Hematopoietic multipotent progenitor cell treated with erythropoietin and hydrocortisone succinate and interleukin-3 and kit ligand, for 15 days (in vitro differentiated cells): ENCODE results near the gene HS3ST5.
"Not testable (repeated sequence)": the region's sequence is repeated elsewhere in the genome, so short reads cannot be mapped to it uniquely, and the experiment has no call there.

ENCODE experiments used
- DNase-seq: peaks from one replicate; pipeline ENCODE4 v3.0.0-alpha.2; 2015; ENCODE audit warnings: low spot score

The HS3ST5 gene

DNA sequence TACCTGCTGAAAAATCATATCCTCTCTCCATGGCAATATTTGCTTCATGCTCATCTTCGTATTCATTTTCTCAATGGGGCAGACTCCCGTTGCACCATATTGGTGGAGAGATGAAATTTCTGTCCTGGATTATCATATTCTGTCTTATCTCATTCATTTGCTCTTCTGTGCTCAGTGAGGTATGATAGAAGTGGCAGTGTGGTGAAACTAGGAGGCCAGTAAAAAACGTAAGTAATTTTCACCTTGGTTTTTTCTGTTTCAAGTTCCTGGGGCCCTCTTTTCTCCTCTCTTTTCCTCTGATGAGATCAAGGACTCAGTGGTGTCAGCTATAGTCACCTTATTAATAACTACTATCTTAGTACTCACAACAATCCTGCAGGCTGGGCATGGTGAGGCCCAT lies 189.4 kb downstream of the HS3ST5 start:
- no peak for DNase-seq

DNA sequence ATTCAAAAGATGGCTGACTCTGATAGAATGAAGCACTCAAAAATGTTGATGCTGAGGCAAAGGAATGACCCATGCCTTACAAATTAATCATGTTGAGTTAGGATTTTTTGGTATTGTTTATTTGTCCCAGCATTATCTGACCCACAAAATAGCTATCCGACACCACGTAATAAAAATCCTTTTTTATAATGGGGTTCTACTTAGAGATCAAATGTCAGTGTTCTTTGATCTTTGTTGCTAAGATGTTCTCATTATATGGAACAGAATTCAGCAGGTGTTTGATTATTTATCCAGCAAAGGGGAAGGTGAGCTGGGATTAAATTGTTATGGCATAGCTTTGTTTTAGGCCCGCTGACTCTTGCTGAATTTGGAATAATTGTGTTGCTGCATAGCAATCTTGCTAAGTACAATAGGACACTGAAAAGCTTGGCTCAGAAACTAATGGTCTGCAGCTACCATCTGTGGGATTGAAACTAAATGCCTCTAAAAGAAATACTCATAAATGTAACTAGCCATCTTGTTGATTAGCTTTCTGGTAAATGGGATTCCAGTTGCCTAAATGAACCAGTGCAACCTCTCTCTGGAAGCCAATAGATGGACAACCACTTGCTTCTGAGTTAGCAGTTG lies 191.6 kb downstream of the HS3ST5 start:
- DNase-seq = no peak

DNA sequence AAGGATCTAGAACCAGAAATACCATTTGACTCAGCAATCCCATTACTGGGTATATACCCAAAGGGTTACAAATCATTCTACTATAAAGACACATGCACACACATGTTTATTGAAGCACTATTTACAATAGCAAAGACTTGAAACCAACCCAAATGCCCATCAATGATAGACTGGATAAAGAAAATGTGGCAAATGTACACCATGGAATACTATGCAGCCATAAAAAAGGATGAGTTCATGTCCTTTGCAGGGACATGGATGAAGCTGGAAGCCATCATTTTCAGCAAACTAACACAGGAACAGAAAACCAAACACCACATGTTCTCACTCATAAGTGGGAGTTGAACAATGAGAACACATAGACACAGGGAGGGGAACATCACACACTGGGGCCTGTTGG lies 193.6 kb downstream of the HS3ST5 start:
- DNase-seq = not testable (repeated sequence)

DNA sequence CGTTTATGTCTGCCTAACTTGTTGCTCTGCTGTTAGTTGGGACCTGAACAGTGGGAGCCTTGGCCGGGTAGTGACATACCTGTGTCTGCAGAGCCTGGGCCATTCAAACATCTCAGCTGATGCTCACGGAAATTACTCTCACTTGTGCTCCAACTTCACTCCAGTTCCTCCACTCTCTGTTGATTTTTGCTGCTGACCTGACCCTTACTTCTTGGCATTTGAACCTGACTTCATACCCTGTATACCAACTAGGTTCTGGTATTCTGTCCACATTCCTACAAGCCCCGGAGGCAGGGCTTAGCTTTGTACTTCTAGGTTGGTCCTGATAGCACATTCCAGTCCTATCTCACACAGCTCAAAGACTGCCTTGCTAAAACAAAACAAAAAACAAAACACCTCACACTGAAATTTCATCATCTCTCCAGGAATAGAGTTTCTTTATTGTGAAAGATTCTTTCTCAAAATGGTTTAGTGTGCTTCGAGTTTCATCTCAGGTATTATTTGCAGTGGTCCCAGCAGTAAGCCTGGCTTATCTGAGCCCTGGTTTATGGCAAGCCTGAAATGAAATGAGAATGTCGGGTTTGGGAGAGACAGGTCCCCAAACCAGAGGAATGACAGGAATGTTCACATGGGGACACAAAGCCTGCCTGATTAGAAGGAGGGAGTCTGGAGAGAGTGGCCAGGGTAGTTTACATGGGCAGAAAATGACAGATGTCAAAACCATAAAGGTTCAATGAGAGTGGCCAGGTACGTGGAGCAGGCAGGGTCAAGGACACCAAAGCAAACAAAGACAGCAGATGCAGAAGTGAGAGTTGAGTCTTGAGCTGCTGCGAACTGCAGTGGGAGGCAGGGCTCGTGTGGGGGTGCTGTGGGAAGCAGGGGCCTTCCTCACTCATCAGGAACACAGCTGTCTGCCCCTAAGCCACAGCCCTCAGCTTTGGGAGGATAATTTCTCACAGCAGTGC lies 197.7 kb downstream of the HS3ST5 start:
- no peak for DNase-seq

DNA sequence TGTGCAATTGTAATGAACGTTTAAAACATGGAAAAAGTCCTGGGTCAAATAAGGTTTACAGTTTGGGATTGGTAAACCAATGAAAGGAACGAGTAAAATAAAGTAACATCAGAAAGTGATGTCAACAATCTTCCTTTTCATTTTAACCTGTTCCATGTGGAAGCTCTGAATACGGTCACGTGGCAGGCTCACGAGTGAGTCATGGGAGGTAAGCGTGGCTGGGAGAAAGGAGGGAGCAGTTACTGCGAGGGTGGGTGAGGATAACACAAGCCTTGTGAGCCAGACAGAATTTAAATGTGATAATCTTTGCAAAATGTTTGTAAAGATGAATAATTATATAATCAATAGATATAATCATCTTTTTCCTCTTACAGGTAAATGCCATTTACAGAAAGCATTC lies 200.6 kb downstream of the HS3ST5 start:
- no peak for DNase-seq

DNA sequence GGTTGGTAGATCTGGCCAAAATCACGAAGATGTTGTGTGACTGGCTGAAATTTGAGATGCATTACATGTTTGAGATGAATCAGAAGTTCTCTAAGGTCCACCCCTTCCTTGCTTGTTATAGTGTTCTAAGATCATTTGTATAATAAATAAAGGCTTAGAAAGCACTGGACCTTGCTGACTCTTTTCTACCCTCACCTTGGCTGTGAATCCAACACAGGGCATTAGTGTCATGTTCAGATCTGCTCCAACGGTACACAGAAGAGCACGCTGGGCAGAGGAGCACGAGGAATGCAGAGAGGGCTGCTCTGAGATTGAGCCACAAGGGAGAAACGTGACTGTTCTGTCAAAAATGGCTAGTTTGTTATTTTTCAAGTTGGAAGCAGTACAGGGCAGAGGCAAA lies 202.4 kb downstream of the HS3ST5 start:
- DNase-seq = no peak

DNA sequence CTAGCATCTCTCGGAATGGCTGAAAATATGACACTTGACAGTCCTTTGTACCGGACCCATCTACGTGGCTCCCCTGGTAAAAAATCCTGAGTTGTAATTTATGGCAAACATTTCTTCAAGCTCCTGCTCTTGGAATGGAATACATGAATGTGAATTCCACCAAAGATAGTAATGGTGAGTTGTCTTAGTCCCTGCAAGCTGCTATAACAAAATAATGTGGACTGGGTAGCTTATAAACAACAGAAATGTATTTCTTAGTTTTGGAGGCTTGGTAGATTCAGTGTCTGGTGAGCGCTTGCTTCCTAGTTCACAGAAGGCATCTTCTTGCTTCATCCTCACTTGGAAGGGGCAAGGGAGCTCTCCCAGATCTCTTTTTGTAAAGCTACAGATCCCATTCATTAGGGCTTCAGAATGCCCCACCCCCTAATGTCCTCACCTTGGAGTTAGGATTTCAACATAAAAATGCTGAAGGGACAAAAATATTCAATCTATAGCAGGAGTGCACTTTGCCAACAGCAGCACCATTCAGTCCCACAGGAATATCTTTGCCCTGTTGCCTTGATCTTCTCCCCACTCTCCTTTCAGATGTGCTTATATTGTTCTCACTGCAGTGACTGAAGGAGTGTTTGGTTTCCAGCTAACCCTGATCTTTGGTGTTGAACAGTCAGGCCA lies 204.1 kb downstream of the HS3ST5 start:
- no peak for DNase-seq

DNA sequence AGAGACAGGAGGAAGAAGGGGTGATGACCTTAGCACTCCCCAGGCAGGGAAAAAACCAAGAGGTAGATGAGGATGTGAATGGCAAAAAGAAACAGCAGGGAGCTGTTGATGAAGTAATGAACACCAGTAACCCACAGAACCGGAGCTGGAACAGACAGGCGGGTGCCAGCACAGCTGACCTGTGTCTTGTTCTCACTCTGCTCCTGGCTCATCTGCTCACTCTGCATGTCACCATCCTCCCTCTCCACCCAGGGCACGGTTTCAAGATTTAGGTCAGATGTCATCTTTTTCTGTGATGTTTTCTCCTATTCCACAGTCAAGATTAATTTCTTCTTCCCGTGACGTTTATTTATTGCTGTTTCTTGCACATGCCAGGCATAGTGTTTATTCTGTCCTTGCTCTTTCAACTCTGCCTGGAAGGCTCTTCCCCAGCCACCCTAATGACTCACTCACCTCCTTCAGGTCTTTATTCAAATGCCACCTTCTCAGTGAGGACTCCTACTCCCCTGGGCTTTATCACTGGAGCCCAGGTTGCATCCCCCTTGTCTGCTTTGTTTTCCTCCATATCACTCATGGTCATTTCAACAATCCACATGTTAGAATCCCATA lies 207.4 kb downstream of the HS3ST5 start:
- no peak for DNase-seq

DNA sequence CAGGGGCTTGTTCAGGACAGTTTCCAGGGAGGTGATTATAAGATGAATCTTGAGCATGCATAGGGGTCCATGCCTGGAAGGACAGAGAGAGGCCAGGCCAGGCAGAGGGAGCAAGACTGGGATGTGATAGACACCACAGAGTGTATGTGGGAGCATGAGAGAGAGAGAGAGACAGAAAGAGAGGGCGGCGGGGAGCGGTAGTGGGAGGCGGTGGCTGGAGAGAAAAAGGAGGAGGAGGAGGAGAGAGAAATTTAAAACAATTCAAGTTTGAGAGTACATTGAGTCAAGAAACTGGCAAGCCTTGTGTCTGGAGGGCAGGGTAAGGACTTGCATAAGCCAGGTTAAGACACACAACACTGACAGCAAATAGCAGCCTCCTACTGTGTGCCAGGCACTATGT lies 209.0 kb downstream of the HS3ST5 start:
- no peak for DNase-seq

DNA sequence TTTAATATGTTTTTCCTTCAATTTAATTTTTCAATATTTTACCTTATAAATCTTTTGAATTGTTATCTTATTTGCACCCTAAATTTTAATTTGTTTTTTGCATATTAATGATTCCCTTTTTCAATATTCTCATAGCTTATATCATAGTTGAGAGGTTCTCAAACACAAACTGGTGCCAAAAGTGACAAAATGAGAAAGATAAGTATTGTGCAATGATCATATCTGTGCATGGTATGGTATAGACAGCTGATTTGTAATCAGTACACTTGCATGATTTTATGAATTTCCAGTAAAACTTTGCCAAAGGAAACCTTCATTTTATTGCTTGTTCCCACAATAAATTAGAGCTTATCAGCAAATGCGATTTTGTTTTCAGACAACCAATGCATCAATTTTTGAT lies 210.9 kb downstream of the HS3ST5 start:
- DNase-seq = no peak

DNA sequence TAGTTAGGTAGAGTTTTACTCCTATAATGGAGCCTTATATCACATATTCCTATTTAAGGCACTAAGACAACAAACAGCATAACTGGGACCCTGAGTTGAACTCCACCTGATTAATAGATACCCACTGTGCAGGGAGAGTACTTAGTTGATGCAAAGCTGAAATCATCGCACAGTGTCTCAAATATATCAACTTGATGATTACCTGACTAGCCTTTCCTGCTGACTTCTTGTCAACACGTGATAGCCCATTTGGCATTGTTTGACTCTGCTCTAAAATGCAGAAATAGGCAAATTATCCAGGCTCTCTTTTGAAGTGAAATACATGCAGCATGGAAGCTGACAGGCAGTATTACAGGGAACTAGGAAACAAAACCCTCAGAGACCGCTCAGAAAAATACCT lies 217.2 kb downstream of the HS3ST5 start:
- no peak for DNase-seq

DNA sequence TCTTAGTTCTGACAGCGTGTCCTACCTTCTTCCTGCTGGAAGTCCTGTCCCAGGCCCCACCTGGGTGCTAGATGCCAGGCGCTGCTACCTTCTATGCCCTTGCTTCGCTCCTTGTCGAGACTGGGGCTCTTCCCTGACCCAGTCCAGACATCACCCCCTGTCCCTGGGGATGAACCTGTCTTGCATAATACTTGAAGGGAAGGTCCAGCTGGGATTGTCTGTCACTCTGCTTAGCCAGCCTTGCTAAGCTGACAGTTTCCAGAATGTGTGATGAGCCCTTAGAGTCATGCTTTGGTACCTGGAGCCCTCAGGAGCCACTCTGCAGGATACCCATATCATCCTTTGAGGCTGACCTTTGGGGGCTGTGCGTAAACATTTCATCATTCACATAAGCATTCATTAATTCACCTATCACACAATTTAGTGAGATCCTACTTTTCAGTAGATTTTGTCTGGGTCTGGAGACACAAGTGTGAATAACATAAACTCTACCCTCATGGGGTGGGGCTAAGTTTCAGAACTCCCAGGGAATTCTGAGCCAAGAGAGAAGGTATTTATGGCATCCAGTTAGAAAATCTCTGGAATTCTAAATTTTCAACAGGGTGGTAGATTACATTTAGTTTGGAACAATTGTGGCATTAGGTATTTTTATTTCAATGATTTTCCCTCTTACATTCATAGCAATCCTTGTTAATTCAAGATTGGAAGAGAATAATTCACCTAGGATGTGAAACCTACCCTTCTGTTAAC lies 220.7 kb downstream of the HS3ST5 start:
- DNase-seq = no peak

DNA sequence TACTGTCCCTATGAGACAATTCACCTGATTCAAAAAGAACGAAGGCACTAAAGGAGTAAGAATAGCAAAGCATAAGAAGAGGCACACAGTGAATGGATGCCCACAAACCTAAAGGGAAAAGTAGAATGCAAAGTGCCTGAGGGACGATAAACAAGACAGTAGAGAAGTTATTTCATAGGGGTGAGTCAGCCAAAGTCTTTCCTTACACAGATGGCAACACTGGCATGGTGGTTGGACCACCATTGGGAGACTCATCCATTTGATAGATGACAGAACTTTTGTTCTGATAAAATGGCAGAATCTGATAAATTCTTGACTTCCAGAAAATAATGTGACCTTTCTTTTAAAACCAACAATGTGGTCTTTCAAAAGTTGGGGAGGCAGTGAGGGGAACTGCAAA lies 223.8 kb downstream of the HS3ST5 start:
- no peak for DNase-seq

DNA sequence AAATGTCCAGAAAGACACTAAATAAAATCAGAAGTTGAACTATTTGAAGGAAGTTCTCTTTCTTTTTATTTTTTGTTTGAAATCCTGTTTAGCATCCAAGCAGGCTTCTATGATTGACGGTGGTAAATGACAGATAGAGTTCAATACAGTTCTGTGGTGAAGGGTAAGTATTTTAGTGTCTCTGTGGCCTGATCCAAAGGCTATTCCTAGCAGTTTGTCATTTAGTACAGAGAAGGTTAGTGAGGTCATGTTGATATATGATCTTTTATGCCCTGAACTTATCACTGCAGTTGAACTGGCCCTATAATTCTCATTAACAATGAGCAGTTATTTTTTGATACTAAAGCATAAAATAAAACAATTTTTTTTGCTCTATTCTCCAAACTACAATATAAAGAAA lies 227.2 kb downstream of the HS3ST5 start:
- DNase-seq = no peak

DNA sequence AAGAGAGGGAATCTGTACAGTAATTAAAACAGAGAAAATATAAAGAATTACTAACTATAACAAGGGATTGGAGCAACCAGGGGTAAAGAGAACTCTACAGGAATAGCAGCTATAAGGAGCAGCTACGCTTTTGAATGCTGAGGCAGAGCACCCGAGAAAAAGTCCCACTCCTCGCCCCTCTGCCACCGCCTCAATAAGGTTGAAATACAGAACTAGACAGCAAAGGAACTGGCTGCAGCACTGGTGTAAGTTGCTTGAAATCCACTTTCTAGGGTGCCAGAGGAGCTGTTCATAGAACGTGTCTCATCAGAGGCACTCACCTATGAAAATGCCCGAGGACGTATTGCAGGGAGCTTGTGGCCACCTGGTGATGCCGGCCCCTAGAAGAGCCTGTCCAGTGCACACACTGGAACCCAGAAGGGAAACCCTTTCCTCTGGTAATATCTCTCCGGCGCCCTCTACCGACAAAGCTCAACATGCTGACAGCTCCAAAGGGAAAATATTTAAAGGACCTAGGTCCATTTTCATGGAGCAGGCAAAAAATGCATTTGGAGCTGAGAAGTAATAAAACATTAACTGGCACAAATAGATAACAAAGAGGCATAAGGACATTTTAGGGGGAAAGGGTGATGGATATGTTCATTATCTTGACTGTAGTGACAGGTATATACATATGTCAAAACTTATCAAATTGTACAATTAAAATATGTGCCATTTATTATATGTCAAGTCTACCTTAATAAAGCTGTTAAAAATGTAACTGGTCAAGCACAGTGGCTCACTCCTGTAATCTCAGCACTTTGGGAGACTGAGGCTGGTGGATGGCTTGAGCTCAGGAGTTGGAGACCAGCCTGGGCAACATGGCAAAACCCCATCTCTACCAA lies 234.5 kb downstream of the HS3ST5 start:
- DNase-seq = peak; percentile 16

DNA sequence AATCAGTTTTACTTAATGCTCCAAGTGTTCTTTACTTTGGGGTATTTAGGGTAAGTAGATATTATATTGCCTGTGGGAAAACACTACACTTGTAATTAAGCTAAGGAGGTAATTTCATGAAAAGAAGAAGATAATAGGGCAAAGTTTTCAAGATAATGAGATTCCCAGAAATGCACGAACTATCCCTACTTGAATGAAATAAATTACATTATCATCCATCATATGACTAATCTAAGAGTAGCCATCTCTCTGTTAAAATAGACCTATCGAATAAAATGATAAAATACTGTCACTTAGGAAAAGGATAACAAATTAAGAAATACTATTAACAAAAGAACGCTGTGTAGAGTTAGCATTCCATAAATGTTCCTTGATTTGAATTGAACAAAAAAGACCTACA lies 236.8 kb downstream of the HS3ST5 start:
- no peak for DNase-seq

DNA sequence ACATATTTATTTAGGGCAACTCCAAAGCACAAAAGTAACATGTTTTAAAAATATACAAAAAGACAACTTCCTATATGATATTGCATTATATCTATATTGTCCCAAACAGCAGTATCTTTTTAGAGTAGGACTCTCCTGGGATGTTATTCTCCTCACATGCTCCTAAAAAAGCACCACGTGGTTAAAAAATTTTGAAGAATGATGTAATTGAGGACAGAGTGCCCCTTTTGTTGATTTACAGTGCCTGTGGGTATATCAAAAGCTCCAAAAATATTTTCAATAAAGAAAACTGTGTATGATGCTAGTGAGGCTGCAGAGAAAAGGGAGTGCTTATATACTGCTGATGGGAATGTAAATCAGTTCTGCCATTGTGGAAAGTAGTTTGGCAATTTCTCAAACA lies 241.6 kb downstream of the HS3ST5 start:
- DNase-seq = no peak

DNA sequence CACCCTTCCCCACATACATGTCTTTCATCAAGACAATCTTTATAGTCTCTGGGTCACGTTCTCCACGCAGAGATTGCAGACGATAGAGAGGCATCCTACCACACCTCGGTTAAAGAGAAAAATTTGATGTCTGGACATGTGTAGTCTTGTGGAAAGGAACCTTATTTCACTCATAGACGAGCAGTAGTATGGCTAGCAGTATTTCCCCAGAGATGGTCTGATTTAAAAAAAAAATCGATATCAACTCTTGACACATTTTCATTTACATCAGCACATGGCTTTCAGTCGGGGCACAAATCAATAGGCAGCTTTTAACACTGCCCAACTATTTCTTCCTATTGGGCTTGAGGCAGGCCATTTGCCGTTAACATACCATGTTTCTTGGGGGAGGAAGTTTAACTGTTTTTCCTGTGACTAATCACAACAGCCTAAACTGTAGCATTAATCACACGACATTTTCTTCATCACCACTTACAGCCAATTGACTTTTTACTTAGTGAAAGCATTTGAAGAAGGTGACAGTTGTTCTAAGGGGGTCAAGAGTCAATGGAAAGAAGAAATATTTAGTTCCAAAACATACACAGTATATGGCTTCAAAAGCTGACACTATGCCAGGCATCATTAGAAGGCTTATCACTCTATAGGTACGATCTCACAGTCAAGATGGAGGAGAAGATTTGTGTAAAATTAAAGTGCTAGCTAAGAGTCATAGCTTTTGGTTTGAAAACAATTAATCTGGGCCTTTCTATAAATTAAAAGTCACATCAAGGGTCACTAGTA lies 242.4 kb downstream of the HS3ST5 start:
- no peak for DNase-seq

DNA sequence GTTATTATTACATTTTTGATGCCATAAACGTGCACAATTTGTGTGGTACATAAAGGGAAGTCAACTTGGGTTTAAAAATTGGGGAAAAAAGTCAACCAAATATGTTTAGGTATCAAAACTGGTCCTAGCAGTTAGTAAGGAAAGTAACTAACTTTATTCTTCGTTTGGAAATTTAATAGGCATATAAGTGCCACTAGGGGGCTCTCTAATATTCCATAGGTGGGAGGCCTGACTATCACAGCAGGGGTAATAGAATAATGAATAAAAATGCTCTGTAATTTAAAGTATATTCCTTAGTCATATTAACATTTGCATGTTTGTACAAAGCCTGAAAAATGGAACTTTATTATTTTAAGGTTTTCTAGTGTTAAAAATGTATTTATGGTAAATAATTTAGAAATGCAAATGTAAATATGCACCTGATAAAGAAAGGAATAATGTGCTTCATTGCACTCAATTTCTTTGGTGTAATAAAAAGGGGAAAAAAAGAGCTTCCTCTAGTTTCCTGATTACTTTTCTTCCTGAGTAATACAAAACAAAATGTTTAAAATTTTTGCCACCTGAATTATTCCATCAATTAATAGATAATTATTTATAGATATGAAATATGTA lies 246.2 kb downstream of the HS3ST5 start:
- peak; percentile 61 for DNase-seq

DNA sequence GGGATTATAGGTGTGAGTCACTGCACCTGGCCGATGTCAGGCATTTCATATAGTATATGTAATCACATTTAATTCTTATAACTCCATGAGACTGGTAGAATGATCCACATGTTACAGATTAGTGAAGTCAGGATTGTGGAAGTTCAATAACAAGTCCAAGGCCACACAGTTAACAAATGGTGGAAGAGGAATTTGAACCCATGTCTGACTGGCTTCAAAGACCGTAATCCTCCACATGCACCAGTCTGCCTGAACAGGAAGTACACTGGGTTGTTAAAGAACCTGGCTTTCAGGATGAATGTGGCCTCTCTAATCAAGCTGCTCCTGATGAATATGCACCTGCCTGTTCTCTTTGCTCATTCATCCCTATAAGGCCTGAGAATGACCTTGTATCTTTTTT lies 249.9 kb downstream of the HS3ST5 start:
- no peak for DNase-seq
